Smooth muscle cell (in vitro differentiated cells): ENCODE results near the gene KCNA3. TPM values are rescaled to one million over a fixed set of nuclear protein-coding genes. Genes with fewer than 3 reads are reported as not detected.

ENCODE experiments used
- DNase-seq: peaks from one replicate; lab custom pipeline; 2025; ENCODE audit not compliant: unreplicated experiment; lab: John Stamatoyannopoulos, UW
- H2AFZ ChIP-seq: fragments of 200-600 bp; sonication (generic); 2 replicates; pipeline ENCODE4 v1.6.0; 2016; ENCODE audit warnings: antibody characterized with exemption, low read depth, mild to moderate bottlenecking
- H3F3A ChIP-seq: fragments of 200-600 bp; sonication (generic); 2 replicates; pipeline ENCODE4 v1.6.0; 2017; ENCODE audit warnings: antibody characterized with exemption, low read depth
- H3K27ac ChIP-seq: fragments of 200-600 bp; sonication (generic); 2 replicates; pipeline ENCODE4 v1.5.1; 2016; ENCODE audit warnings: low read depth, mild to moderate bottlenecking
- H3K27me3 ChIP-seq: fragments of 200-600 bp; sonication (generic); 2 replicates; pipeline ENCODE4 v1.6.1; 2016; ENCODE audit warnings: low read depth, mild to moderate bottlenecking
- H3K36me3 ChIP-seq: fragments of 200-600 bp; sonication (generic); 2 replicates; pipeline ENCODE4 v1.5.1; 2016; ENCODE audit warnings: low read depth
- H3K4me1 ChIP-seq: fragments of 200-600 bp; sonication (generic); 2 replicates; pipeline ENCODE4 v1.5.1; 2016; ENCODE audit warnings: low read depth
- H3K4me2 ChIP-seq: fragments of 200-600 bp; sonication (generic); 2 replicates; pipeline ENCODE4 v1.6.0; 2016; ENCODE audit warnings: mild to moderate bottlenecking
- H3K4me3 ChIP-seq: fragments of 200-600 bp; sonication (generic); 2 replicates; pipeline ENCODE4 v1.5.1; 2016; ENCODE audit warnings: mild to moderate bottlenecking
- H3K79me2 ChIP-seq: fragments of 200-600 bp; sonication (generic); 2 replicates; pipeline ENCODE4 v1.6.0; 2016; ENCODE audit warnings: low read depth, mild to moderate bottlenecking
- H3K9ac ChIP-seq: fragments of 200-600 bp; sonication (generic); 2 replicates; pipeline ENCODE4 v1.6.0; 2016; ENCODE audit warnings: low read depth
- H3K9me3 ChIP-seq: fragments of 200-600 bp; sonication (generic); replicated peaks from 2 replicates; pipeline ENCODE4 v1.5.1; 2016; ENCODE audit warnings: low read depth
- H4K20me1 ChIP-seq: fragments of 200-600 bp; sonication (generic); 2 replicates; pipeline ENCODE4 v1.6.0; 2016; ENCODE audit warnings: low read depth
- CTCF ChIP-seq: fragments of 200-600 bp; sonication (generic); IDR thresholded peaks from 2 replicates; pipeline ENCODE4 v1.5.1; 2017; ENCODE audit warnings: borderline replicate concordance, mild to moderate bottlenecking, antibody characterized with exemption; ENCODE audit not compliant: insufficient read depth, poor library complexity, severe bottlenecking
- whole genome bisulfite sequencing: methylation state at CpG from one replicate; pipeline ENCODE4 v1.1.7; 2016; ENCODE audit warnings: low lambda C conversion rate; 5-methylcytosine and 5-hydroxymethylcytosine counted together
- polyA plus RNA-seq: library from polyadenylated mRNA; unstranded; fragments of >200 nt; fragmentation: Nextera tagmentation; extraction: Ambion mirVana; gene quantifications from 2 replicates; pipeline ENCODE4 v1.2.1, GENCODE V29; 2016
- total RNA-seq: library from RNA; depleted of rRNA; stranded (reverse); fragments of >200 nt; gene quantifications from 2 replicates; pipeline ENCODE4 v1.2.3, GENCODE V29; 2014

Gene KCNA3
- total and polyA plus RNA-seq, 2 experiments from 2014 or later = 3.7 to 9.3 TPM

GRCh38 chr1:110630839-110631663 lies 43.7 kb downstream of the KCNA3 start:
- peak; percentile 89 for TF ChIP-seq CTCF

DNA sequence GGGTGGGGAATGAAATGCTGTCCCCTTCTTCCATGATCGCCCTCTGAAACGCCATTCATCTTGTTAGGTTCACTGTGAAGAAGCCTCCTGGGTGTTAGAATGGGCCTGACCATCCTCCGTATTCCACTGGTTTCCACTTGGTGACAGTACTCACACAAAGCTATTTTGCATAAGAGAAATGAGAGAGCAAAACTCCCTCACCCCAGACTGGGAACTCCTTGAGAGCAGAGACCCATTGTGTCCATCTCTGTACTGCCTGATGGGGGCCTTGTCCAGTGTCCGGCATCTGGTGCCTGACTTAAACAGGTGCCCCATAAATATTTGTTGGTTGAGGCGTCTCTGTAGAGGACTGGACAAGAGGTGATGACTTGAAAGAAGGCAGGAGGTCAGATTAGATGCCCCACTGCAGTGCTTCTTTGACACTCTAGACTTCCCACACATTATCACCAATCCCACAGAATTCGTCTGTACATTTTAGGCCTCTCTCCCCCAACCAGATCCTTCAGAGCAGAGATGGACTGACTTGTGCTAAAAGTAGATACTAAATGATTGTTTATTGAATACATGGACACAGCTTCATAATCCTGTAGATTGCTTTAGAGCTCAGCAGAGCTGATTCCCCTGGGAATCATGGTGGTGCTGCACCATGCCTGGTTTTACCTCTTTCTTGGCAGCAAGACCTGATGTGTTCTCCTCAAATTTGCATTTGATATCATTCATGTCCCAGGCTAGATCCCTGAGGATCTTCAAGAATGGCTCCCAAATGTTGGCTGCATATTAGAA lies 46.2 kb downstream of the KCNA3 start:
- H3K36me3 ChIP-seq = no peaks in the 10 kb centered on the region
- no peak overlapping the region for H2AFZ ChIP-seq
- no peaks in the 10 kb centered on the region for H3K79me2 ChIP-seq
- H3K4me1 ChIP-seq = no peaks in the 10 kb centered on the region
- no peaks in the 10 kb centered on the region for H3F3A ChIP-seq
- H3K9ac ChIP-seq = no peak overlapping the region
- TF ChIP-seq CTCF = no peak
- WGBS = 85% methylated on average over 6 of the region's 6 CpGs
- H3K9me3 ChIP-seq = no peaks in the 10 kb centered on the region
- H3K4me2 ChIP-seq = no peak overlapping the region
- no peaks in the 10 kb centered on the region for H4K20me1 ChIP-seq
- peaks cover 15% of the 10 kb centered on the region for H3K27me3 ChIP-seq
- DNase-seq = no peak
- no peak overlapping the region for H3K4me3 ChIP-seq
- H3K27ac ChIP-seq = no peak overlapping the region

More at GRCh38 chr1:110630839-110631663, 43.7 kb downstream of the KCNA3 start:
- no peak overlapping the region for H3K9ac ChIP-seq
- no peaks in the 10 kb centered on the region for H3K79me2 ChIP-seq
- no peak for DNase-seq
- H3K27me3 ChIP-seq = no peaks in the 10 kb centered on the region
- 50% methylated on average over 13 of the region's 13 CpGs for WGBS
- H3K4me2 ChIP-seq = no peak overlapping the region
- H2AFZ ChIP-seq = no peak overlapping the region
- no peak overlapping the region for H3K27ac ChIP-seq
- no peaks in the 10 kb centered on the region for H4K20me1 ChIP-seq
- H3K4me1 ChIP-seq = no peaks in the 10 kb centered on the region
- no peaks in the 10 kb centered on the region for H3K36me3 ChIP-seq
- no peak overlapping the region for H3K4me3 ChIP-seq
- no peaks in the 10 kb centered on the region for H3F3A ChIP-seq
- H3K9me3 ChIP-seq = no peaks in the 10 kb centered on the region

- WGBS = 93% methylated on average over 2 of the region's 2 CpGs
- DNase-seq = no peak
- no peaks in the 10 kb centered on the region for H3K79me2 ChIP-seq
- peaks cover 23% of the 10 kb centered on the region for H3K27me3 ChIP-seq
- no peak overlapping the region for H3K4me2 ChIP-seq
- no peak overlapping the region for H3K4me3 ChIP-seq
- H3K9me3 ChIP-seq = no peaks in the 10 kb centered on the region
- no peak overlapping the region for H3K27ac ChIP-seq
- H3K36me3 ChIP-seq = no peaks in the 10 kb centered on the region
- H4K20me1 ChIP-seq = no peaks in the 10 kb centered on the region
- no peak for TF ChIP-seq CTCF
- H2AFZ ChIP-seq = no peak overlapping the region
- no peaks in the 10 kb centered on the region for H3F3A ChIP-seq
- H3K9ac ChIP-seq = no peak overlapping the region
- no peaks in the 10 kb centered on the region for H3K4me1 ChIP-seq
Measured at GRCh38 chr1:110627764-110628163, 47.0 kb downstream of the KCNA3 start.
